ENCODE measurements around the gene DCST2. TPM values are rescaled to one million over a fixed set of nuclear protein-coding genes. Genes with fewer than 3 reads are reported as not detected.

DCST2 gene
- 0.76 and 1.1 TPM in 2 replicates for polyA plus RNA-seq (2012; rRNA removed)
- 0.13 and 0.31 TPM in 2 replicates for polyA plus RNA-seq (2012; cell fraction: cytosol; rRNA removed)
- 8.7 and 9.6 TPM in 2 replicates for polyA plus RNA-seq (2012; cell fraction: nucleus; rRNA removed)

DNA sequence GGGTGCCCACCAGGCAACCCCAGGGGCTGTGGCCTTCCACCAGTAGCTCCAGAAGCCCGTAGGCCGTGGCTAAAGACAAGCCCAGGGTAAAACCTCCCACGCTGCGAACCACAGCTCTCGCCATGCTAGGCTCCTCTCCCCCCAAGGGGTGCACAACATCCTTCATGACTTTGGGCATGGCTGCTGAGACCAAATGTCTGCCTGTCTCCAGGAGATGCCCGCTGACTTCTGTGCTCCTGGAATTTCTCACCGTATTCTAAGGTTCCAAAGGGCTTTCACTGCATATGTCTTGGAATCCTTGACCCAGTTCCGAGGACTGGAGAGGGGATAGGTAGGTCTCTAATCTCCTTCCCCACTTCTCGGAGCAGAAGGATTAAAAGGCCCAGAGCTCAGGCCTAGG lies at the start of gene DCST2, which contains the start of gene DCST1:
Gene DCST2 (minus strand): TSS at position 258 of the 400 bp plus-strand sequence. CDS start 80 bp downstream, at position 178.
Gene DCST1 (plus strand): TSS at position 301 of the 400 bp plus-strand sequence. CDS start 213 bp downstream, outside the sequence.
- Histone ChIP-seq H3K27me3 (ENCODE audit: insufficient read depth) (no peaks in the 10 kb centered on the region), H3K9me2 (no peaks in the 10 kb centered on the region), H3K9ac (no peak within 1 kb of the TSS), H3K9me3 (no peaks in the 10 kb centered on the region), H3K27ac (ENCODE audit: low read depth in 2 of 2, low read length in 1 of 2) (no peak within 1 kb of the TSS), H4K20me1 (ENCODE audit: insufficient read depth) (no peaks in the 10 kb centered on the region), H3K4me1 (ENCODE audit: control insufficient read depth in 1 of 2, insufficient read depth in 2 of 2, low read depth in 1 of 2, low read length in 1 of 2) (no peaks in the 10 kb centered on the region), H3K4me3 (ENCODE audit: low read depth in 2 of 2, low read length in 1 of 2) (no peak within 1 kb of the TSS), H3K4me2 (no peak within 1 kb of the TSS), H3K36me3 (replicated peaks in 1 of 2; ENCODE audit: control insufficient read depth in 1 of 2, insufficient read depth in 2 of 2, low read length in 1 of 2) (no peaks in the 10 kb centered on the region), H2AFZ (ENCODE audit: low read depth) (no peak within 1 kb of the TSS), H3F3A (replicated peaks; ENCODE audit: insufficient read depth) (no peaks in the 10 kb centered on the region), H3K79me2 (ENCODE audit: insufficient read depth) (no peaks in the 10 kb centered on the region)
- TF ChIP-seq, protein P1, sequence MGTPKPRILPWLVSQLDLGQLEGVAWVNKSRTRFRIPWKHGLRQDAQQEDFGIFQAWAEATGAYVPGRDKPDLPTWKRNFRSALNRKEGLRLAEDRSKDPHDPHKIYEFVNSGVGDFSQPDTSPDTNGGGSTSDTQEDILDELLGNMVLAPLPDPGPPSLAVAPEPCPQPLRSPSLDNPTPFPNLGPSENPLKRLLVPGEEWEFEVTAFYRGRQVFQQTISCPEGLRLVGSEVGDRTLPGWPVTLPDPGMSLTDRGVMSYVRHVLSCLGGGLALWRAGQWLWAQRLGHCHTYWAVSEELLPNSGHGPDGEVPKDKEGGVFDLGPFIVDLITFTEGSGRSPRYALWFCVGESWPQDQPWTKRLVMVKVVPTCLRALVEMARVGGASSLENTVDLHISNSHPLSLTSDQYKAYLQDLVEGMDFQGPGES (IDR thresholded peaks at IDR 0.05; ENCODE audit: low read depth, low read length) = no peak
- TF ChIP-seq CHD2 (IDR thresholded peaks at IDR 0.05; ENCODE audit: low read length, partially characterized antibody) = no peak
- no peak for TF ChIP-seq RXRA (IDR thresholded peaks at IDR 0.05; ENCODE audit: borderline replicate concordance, low read depth)
- TF ChIP-seq, protein P2, sequence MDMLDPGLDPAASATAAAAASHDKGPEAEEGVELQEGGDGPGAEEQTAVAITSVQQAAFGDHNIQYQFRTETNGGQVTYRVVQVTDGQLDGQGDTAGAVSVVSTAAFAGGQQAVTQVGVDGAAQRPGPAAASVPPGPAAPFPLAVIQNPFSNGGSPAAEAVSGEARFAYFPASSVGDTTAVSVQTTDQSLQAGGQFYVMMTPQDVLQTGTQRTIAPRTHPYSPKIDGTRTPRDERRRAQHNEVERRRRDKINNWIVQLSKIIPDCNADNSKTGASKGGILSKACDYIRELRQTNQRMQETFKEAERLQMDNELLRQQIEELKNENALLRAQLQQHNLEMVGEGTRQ (IDR thresholded peaks at IDR 0.05; ENCODE audit: borderline replicate concordance, low read depth, low read length) = no peak
- no peak for TF ChIP-seq GATA2 (CRISPR knock-in tag; IDR thresholded peaks at IDR 0.05)
- TF ChIP-seq, protein P3, sequence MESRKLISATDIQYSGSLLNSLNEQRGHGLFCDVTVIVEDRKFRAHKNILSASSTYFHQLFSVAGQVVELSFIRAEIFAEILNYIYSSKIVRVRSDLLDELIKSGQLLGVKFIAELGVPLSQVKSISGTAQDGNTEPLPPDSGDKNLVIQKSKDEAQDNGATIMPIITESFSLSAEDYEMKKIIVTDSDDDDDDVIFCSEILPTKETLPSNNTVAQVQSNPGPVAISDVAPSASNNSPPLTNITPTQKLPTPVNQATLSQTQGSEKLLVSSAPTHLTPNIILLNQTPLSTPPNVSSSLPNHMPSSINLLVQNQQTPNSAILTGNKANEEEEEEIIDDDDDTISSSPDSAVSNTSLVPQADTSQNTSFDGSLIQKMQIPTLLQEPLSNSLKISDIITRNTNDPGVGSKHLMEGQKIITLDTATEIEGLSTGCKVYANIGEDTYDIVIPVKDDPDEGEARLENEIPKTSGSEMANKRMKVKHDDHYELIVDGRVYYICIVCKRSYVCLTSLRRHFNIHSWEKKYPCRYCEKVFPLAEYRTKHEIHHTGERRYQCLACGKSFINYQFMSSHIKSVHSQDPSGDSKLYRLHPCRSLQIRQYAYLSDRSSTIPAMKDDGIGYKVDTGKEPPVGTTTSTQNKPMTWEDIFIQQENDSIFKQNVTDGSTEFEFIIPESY (IDR thresholded peaks at IDR 0.05; ENCODE audit: borderline replicate concordance, low read depth) = no peak
- TF ChIP-seq FOXJ3 (CRISPR knock-in tag; IDR thresholded peaks at IDR 0.05) = no peak
- no peak for TF ChIP-seq EZH2phosphoT487 (IDR thresholded peaks at IDR 0.05; ENCODE audit: borderline replicate concordance, low read depth)
- TF ChIP-seq MEF2A (IDR thresholded peaks at IDR 0.05; ENCODE audit: borderline replicate concordance, low read depth) = no peak
- no peak for TF ChIP-seq TCF12 (IDR thresholded peaks at IDR 0.05)
- TF ChIP-seq TEAD4 (IDR thresholded peaks at IDR 0.05; ENCODE audit: borderline replicate concordance, insufficient read depth) = no peak
- TF ChIP-seq, protein P4, sequence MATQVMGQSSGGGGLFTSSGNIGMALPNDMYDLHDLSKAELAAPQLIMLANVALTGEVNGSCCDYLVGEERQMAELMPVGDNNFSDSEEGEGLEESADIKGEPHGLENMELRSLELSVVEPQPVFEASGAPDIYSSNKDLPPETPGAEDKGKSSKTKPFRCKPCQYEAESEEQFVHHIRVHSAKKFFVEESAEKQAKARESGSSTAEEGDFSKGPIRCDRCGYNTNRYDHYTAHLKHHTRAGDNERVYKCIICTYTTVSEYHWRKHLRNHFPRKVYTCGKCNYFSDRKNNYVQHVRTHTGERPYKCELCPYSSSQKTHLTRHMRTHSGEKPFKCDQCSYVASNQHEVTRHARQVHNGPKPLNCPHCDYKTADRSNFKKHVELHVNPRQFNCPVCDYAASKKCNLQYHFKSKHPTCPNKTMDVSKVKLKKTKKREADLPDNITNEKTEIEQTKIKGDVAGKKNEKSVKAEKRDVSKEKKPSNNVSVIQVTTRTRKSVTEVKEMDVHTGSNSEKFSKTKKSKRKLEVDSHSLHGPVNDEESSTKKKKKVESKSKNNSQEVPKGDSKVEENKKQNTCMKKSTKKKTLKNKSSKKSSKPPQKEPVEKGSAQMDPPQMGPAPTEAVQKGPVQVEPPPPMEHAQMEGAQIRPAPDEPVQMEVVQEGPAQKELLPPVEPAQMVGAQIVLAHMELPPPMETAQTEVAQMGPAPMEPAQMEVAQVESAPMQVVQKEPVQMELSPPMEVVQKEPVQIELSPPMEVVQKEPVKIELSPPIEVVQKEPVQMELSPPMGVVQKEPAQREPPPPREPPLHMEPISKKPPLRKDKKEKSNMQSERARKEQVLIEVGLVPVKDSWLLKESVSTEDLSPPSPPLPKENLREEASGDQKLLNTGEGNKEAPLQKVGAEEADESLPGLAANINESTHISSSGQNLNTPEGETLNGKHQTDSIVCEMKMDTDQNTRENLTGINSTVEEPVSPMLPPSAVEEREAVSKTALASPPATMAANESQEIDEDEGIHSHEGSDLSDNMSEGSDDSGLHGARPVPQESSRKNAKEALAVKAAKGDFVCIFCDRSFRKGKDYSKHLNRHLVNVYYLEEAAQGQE (IDR thresholded peaks at IDR 0.05; ENCODE audit: low read depth, low read length) = no peak
- TF ChIP-seq, protein P5, sequence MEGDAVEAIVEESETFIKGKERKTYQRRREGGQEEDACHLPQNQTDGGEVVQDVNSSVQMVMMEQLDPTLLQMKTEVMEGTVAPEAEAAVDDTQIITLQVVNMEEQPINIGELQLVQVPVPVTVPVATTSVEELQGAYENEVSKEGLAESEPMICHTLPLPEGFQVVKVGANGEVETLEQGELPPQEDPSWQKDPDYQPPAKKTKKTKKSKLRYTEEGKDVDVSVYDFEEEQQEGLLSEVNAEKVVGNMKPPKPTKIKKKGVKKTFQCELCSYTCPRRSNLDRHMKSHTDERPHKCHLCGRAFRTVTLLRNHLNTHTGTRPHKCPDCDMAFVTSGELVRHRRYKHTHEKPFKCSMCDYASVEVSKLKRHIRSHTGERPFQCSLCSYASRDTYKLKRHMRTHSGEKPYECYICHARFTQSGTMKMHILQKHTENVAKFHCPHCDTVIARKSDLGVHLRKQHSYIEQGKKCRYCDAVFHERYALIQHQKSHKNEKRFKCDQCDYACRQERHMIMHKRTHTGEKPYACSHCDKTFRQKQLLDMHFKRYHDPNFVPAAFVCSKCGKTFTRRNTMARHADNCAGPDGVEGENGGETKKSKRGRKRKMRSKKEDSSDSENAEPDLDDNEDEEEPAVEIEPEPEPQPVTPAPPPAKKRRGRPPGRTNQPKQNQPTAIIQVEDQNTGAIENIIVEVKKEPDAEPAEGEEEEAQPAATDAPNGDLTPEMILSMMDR (IDR thresholded peaks at IDR 0.05) = no peak
- no peak for TF ChIP-seq TAF1 (IDR thresholded peaks at IDR 0.05; ENCODE audit: borderline replicate concordance, low read depth, low read length)
- DNase-seq = no peak
- CTCF ChIA-PET = interaction anchor here (1.0 to 26.0 kb wide), 6 partner anchors 11 to 58 kb away, joined by 3 to 573 read pairs (median 10); partner anchors contain the start of genes EFNA3 and EFNA4
- POLR2A ChIA-PET = no interaction called here
- 83% methylated on average over 8 of the region's 9 CpGs for WGBS (ENCODE audit: low lambda C conversion rate)
